SW 1271 (cell line): ENCODE results near the gene MPP4.
A peak's percentile ranks its signal among the peaks of the same experiment; 100 is the strongest.

Source experiments
- DNase-seq, 2 experiments: peaks; one replicate each; lab custom pipeline; 2025; lab: John Stamatoyannopoulos, UW

Gene MPP4, protein sequence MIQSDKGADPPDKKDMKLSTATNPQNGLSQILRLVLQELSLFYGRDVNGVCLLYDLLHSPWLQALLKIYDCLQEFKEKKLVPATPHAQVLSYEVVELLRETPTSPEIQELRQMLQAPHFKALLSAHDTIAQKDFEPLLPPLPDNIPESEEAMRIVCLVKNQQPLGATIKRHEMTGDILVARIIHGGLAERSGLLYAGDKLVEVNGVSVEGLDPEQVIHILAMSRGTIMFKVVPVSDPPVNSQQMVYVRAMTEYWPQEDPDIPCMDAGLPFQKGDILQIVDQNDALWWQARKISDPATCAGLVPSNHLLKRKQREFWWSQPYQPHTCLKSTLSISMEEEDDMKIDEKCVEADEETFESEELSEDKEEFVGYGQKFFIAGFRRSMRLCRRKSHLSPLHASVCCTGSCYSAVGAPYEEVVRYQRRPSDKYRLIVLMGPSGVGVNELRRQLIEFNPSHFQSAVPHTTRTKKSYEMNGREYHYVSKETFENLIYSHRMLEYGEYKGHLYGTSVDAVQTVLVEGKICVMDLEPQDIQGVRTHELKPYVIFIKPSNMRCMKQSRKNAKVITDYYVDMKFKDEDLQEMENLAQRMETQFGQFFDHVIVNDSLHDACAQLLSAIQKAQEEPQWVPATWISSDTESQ

DNA sequence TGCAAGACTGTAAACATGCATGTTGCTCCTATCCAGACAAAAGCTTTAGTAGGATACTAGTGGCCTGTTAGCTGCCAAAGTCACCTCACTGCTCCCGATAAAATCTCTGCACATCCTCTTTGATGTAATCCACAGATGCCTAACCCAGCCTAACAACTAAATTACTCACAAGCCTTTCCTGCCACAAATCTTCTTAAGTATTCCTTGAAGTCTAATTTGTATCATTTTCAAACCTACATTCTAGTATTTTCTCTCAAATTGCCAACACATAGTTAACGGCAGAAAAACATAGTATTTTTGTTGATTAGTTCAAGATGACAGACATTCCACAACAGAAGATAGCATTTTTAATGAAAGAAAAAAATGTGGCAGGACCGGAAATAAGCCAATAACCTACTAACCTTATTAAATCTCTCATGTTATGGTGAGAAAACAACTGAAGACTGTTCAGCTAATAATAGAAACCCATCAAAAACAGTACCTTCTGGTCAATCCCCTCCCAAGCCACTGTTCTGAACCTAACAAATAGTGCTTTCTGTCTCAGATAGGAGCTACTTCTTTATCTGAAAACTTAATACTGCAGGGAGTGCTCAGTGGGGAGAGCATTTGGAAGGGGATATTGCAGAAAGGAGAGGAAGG is at the start of gene MPP4:
TSS of gene MPP4 (minus strand) at position 57 of the 639 bp plus-strand sequence. CDS start 4,690 bp downstream, outside the sequence.
- peak; percentile 4 to 69 for DNase-seq

GRCh38 chr2:201746551-201746950 is 48.1 kb upstream of the MPP4 start:
- DNase-seq = no peak

DNA sequence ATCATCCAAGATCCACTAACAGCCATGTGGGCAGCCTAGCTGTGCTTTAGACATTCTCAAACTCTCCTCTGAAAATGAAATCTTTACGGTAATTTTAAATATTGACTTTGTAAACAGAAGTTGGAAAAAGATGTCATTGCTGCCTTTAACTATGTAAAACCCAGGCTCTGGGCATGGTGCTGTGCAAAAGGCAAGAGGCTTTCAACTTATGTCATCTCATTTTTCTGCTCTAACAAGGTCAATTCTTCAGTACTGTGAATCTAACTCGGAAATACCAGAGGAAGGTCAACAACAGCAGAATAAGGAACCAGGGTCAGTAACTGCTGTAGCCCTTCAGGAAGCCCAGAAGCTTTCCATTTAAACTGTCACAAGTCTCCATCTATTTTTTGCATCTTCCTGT is 37.0 kb upstream of the MPP4 start:
- no peak for DNase-seq

DNA sequence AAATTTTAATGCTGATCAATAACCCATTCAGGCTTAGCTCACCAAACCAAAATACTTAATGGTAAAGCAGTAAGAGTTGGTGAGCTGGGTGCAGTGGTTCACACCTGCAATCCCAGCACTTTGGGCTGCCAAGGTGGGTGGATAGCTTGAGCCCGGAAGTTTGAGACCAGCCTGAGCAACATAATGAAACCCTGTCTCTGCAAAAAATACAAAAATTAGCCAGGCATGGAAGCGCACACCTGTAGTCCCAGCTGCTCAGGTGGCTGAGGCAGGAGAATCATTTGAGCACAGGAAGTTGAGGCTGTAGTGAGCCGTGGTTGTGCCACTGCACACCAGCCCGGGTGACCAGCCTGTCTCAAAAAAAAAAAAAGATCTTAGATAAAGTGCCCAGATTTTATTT is 35.7 kb upstream of the MPP4 start:
- no peak for DNase-seq

- DNase-seq = no peak
These were observed 35.1 kb upstream of the MPP4 start for GRCh38 chr2:201733544-201733943.

DNA sequence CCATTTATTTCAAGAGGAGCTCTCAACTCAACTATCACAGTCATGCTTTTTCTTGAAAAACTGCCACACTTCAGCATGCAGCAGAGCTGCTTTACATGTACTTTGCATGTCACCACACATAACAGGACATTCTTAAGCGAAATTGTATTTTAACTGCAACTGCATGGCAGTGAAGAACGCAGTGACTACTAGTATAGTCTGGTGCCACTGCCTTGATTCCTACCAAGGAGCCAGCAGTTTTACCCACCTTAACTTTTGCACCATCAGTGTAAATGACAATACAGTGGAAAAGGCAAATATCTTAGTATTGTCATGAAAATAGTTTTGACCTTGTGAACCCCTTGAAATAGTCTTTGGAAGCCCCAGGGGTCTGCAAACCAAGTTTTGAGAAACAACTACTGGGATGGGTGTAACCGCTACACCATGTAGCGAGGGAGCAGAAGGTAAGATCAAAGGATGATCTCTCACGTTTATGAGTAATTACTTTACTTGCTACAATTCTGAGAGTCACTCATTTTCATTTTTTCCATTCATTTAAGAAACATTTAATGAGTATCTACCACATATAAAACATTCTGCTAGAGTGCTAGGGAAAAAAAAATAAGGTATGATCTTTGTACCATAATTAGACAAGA is 32.3 kb upstream of the MPP4 start:
- no peak for DNase-seq

- no peak for DNase-seq
These were observed 17.0 kb upstream of the MPP4 start for GRCh38 chr2:201715459-201715858.

- no peak for DNase-seq
These were observed 14.3 kb upstream of the MPP4 start for GRCh38 chr2:201712726-201713125.

DNA sequence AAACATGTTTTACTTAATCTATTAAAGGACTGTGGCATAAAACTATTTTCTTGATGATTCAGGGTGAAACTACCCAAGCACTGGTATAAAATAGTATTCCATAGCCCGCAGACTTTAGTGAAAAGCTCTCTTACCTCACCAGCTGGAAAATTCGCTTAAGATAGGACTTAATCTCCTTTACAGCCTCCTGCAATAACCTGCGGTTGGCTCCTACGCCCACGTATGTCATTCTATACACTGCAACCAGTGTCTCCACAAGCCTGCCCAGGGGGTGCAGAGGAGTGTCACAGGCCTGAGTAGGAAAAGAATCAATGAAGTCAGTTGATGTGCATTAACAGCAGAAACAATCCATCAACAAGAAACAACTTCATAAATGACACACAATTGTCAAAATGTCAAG is 11.3 kb upstream of the MPP4 start:
- DNase-seq = no peak

DNA sequence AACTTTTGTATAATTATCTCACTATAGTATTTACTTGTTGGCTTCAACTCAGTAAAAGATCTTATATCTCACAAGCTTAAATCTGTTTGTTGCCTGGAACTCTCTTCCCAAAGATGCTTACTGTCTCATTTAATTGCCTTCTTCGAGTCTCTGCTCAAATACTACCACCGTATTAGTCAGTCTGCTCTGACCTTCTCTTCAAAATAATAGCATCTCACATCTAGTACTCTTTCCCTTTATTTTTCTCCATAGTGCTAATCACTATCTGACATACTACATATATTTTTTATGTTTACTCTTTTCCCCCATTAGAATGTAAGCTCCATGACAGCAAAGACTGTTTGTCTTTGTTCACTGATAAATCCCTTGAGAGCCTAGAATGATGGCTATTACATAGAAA is 10.6 kb upstream of the MPP4 start:
- DNase-seq = no peak

GRCh38 chr2:201707753-201708152 is 9.3 kb upstream of the MPP4 start:
- DNase-seq = peak in 1 of 2 experiments; percentile 46

GRCh38 chr2:201707142-201707541 is 8.7 kb upstream of the MPP4 start:
- no peak for DNase-seq

- no peak for DNase-seq
These were observed 6.1 kb upstream of the MPP4 start for GRCh38 chr2:201704536-201704935.

DNA sequence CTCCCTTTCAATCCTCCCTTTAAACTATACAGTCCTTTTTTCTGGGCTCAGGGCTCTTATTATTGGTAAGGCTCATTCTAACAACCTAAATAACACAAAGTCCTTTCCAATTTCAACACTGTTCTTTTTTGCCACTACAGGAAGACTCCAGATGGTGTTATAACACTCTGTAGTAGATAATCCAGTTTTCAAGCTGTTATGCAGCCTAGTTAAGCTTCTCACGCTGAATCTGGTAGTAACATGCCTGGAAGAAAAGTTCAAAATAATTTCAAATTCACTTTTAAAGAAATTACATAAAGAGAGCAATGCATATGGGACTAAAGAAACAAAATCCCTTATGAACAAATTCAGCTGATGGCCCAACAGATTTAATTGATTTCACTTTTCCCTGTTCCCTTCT is 3.2 kb upstream of the MPP4 start:
- DNase-seq = no peak

DNA sequence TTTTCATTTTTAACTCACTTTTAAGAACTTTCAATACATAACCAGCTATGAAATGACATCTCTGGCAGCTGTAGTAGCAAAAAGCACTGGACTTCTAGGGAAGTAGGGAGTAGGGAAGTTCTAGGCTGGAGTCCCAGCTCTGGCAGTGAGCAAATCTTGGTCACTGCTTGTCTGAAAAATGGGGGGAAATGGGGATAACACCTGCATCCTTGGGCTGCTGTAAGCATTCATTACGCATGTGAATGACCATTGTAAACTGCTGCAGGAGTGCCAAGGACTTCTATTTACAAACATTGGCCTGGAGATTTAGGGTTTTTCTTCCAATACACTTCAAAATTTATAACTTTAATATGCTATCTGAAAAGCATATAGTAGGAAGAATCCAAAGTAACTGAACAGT is 972 bp upstream of the MPP4 start:
- DNase-seq = no peak

- peak; percentile 14 to 76 for DNase-seq
These were observed 545 bp downstream of the MPP4 start for GRCh38 chr2:201697899-201698298.

GRCh38 chr2:201696151-201696659 is 2.2 kb downstream of the MPP4 start:
- peak; percentile 52 to 83 for DNase-seq

DNA sequence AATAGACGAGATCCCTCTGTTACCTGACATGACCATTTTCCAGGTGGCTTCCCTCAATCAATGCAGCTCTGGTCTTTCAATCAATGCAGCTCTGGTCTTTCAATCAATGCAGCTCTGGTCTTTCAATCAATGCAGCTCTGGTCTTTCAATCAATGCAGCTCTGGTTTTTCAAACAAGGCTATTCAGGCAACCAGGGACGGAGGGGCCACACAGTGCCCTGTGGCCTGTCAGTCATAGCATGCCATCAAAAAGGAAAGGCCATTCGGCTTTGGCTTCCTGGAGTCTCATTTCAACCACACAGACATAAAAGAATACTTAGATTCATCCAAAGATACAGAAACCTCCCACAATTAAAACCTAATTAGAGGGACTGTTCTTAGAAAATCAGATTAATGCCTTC is 13.3 kb downstream of the MPP4 start:
- no peak for DNase-seq

DNA sequence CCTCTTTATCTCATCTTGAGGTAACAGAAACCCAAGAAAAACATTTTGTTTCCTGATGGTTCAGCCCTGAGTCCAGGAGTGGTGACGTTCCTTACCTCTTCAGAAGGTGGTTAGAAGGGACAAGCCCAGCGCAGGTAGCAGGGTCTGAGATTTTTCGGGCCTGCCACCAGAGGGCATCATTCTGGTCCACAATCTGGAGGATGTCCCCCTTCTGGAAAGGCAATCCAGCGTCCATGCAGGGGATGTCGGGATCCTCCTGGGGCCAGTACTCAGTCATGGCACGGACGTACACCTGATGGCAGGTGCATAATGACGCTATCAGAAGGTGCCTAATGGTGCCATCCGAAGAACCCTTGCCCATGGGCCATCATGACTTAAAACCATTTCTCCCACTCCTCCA is 17.7 kb downstream of the MPP4 start:
- peak in 1 of 2 experiments; percentile 4 for DNase-seq

- no peak for DNase-seq
These were observed 20.0 kb downstream of the MPP4 start for GRCh38 chr2:201678401-201678800.

DNA sequence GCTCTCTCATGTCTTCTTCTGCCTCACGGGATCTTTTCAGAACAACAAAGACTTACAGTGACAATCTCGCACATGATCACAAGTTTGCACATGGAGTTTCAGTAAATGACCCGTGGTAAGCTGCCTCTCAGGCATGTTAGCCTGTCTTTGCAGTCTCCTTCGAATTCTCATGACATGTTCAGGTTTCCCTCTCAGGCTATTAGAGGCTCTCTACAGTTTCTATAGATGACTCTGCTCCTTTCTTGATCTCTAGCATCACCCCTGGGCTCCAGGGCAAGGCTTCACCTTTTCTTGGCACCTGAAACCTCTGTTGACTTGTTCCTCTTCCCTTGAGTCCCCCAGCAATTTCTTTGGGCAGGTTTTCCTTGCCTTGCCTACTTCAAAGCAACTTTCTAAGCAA is 23.0 kb downstream of the MPP4 start:
- DNase-seq = no peak

- no peak for DNase-seq
These were observed 23.6 kb downstream of the MPP4 start for GRCh38 chr2:201674794-201675193.
